ENCODE measurements around the gene ERMAP.
A peak's percentile ranks its signal among the peaks of the same experiment; 100 is the strongest.

The ERMAP gene

DNA sequence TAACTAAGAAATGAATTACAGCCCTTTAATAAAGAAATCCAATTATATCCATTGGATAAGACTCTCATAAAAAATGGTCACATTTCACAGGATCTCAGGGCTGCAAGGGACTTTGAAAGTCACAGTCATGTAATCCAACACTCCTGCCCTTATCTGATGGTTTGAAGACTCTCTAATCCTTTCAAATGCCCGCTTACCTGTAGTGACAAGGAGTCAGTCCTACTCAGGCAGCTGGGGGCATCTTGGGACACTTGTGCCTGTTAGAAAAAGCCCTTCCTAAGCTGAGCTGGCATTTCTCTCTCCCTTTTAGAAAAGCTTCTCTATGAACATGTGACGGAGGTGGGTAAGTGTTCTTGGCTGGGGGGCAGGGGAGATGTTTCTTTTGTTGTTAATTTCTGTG lies 18.5 kb downstream of the ERMAP start:
- H4K91ac ChIP-seq (ENCODE audit: low read depth, low read length), result no peak overlapping the region
- no peak overlapping the region for H4K8ac ChIP-seq (ENCODE audit: low read depth, low read length)
- H3K9me3 ChIP-seq (ENCODE audit: insufficient read depth, low read depth, low read length), result no peaks in the 10 kb centered on the region
- no peak overlapping the region for H3K18ac ChIP-seq (ENCODE audit: low read length)
- H3K4me1 ChIP-seq (ENCODE audit: control insufficient read depth in 1 of 2, insufficient read depth in 2 of 2, low read length in 2 of 2), result peaks cover 0 to 3% of the 10 kb centered on the region in 2 experiments
- no peak overlapping the region for H3K14ac ChIP-seq (ENCODE audit: low read length)
- no peak overlapping the region for H2AK5ac ChIP-seq (ENCODE audit: low read length)
- H3K4me2 ChIP-seq (ENCODE audit: low read length), result no peak overlapping the region
- peak in 1 of 2 donors; percentile 44 for DNase-seq
- H3K79me2 ChIP-seq (ENCODE audit: control insufficient read depth, insufficient read depth, low read length, poor library complexity), result no peaks in the 10 kb centered on the region
- no peak overlapping the region for H3K27ac ChIP-seq (ENCODE audit: low read depth, low read length)
- no CpG with 5 or more reads among the region's 2 CpGs for WGBS (ENCODE audit: extremely low coverage, insufficient coverage, insufficient read length)
- H3K4ac ChIP-seq (ENCODE audit: low read depth, low read length), result no peak overlapping the region
- H2AFZ ChIP-seq (ENCODE audit: insufficient read depth, low read length, poor library complexity), result no peak overlapping the region
- no peak overlapping the region for H2BK5ac ChIP-seq (ENCODE audit: low read depth, low read length, poor library complexity)
- no peak overlapping the region for H4K12ac ChIP-seq (ENCODE audit: low read depth, low read length)
- no peaks in the 10 kb centered on the region for H3K79me1 ChIP-seq (ENCODE audit: low read length)
- no peak overlapping the region for H3K4me3 ChIP-seq (ENCODE audit: low read depth, low read length)
- H2BK120ac ChIP-seq (ENCODE audit: insufficient read depth, low read length, poor library complexity), result no peak overlapping the region
- no peak overlapping the region for H3K9ac ChIP-seq (ENCODE audit: low read length)
- no peak overlapping the region for H3K23ac ChIP-seq (ENCODE audit: low read length)
- peaks cover 0 to under 1% of the 10 kb centered on the region in 2 experiments for H3K36me3 ChIP-seq (ENCODE audit: control insufficient read depth in 1 of 2, insufficient read depth in 2 of 2, low read length in 2 of 2)
- H3K27me3 ChIP-seq (ENCODE audit: insufficient read depth, low read length), result no peaks in the 10 kb centered on the region
- no peak overlapping the region for H2BK12ac ChIP-seq (ENCODE audit: low read length)

GRCh38 chr1:42837709-42838108 lies 20.8 kb downstream of the ERMAP start:
- H3K79me1 ChIP-seq (ENCODE audit: low read length), result no peaks in the 10 kb centered on the region
- no peak for DNase-seq

DNA sequence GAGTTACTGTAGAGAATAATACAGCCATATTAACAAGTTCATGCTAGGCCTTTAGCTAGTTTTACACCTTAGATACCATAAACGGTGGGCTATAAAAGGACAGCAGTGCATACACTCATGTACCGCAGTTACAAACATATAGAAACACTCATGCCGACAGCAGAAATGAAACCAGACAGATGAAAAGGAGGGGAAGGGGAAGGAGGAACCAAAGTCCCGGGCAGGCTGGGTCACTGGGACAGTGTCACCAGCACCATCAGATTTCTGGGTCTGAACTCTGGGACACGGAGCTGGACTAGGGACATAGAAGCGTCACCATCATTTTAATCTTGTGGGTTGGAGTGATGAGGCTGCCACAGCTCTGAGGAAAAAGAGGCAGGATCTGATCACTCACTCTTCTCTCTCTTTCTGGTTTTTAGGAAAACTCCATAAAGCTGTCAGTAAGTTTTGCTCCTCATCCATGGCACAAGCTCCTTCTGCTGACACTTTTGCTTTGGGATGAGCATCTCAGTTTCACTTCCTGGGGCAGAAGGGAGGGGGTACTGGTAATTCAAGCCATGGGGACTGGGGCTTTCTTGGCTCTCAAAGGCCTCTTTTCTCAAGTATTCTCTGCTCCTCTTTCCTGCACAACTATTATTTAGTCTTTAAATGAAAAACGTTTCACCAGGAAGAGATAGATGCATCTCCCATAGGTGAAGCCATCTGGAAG lies 21.7 kb downstream of the ERMAP start:
- H2BK120ac ChIP-seq (ENCODE audit: insufficient read depth, low read length, poor library complexity), result no peak overlapping the region
- H2AFZ ChIP-seq (ENCODE audit: insufficient read depth, low read length, poor library complexity), result no peak overlapping the region
- H3K4me3 ChIP-seq (ENCODE audit: low read depth, low read length), result no peak overlapping the region
- H3K9me3 ChIP-seq (ENCODE audit: insufficient read depth, low read depth, low read length), result no peaks in the 10 kb centered on the region
- H4K91ac ChIP-seq (ENCODE audit: low read depth, low read length), result no peak overlapping the region
- H3K23ac ChIP-seq (ENCODE audit: low read length), result no peak overlapping the region
- no peak overlapping the region for H3K18ac ChIP-seq (ENCODE audit: low read length)
- no peak overlapping the region for H3K9ac ChIP-seq (ENCODE audit: low read length)
- no peak overlapping the region for H3K4me2 ChIP-seq (ENCODE audit: low read length)
- H3K36me3 ChIP-seq (ENCODE audit: control insufficient read depth in 1 of 2, insufficient read depth in 2 of 2, low read length in 2 of 2), result peaks cover 0 to 3% of the 10 kb centered on the region in 2 experiments
- H4K8ac ChIP-seq (ENCODE audit: low read depth, low read length), result no peak overlapping the region
- no peak overlapping the region for H2AK5ac ChIP-seq (ENCODE audit: low read length)
- H3K4ac ChIP-seq (ENCODE audit: low read depth, low read length), result no peak overlapping the region
- H2BK5ac ChIP-seq (ENCODE audit: low read depth, low read length, poor library complexity), result no peak overlapping the region
- H3K4me1 ChIP-seq (ENCODE audit: control insufficient read depth in 1 of 2, insufficient read depth in 2 of 2, low read length in 2 of 2), result peaks cover 0 to 3% of the 10 kb centered on the region in 2 experiments
- DNase-seq, result no peak
- H3K79me2 ChIP-seq (ENCODE audit: control insufficient read depth, insufficient read depth, low read length, poor library complexity), result no peaks in the 10 kb centered on the region
- H4K12ac ChIP-seq (ENCODE audit: low read depth, low read length), result no peak overlapping the region
- H3K79me1 ChIP-seq (ENCODE audit: low read length), result no peaks in the 10 kb centered on the region
- no peak overlapping the region for H3K14ac ChIP-seq (ENCODE audit: low read length)
- H2BK12ac ChIP-seq (ENCODE audit: low read length), result no peak overlapping the region
- no CpG with 5 or more reads among the region's 7 CpGs for WGBS (ENCODE audit: extremely low coverage, insufficient coverage, insufficient read length)
- no peak overlapping the region for H3K27ac ChIP-seq (ENCODE audit: low read depth, low read length)
- H3K27me3 ChIP-seq (ENCODE audit: insufficient read depth, low read length), result no peaks in the 10 kb centered on the region

More at GRCh38 chr1:42837709-42838108, 20.8 kb downstream of the ERMAP start:
- no peak overlapping the region for H4K12ac ChIP-seq (ENCODE audit: low read depth, low read length)
- H2AFZ ChIP-seq (ENCODE audit: insufficient read depth, low read length, poor library complexity), result no peak overlapping the region
- no peak overlapping the region for H2BK5ac ChIP-seq (ENCODE audit: low read depth, low read length, poor library complexity)
- no peak overlapping the region for H2BK12ac ChIP-seq (ENCODE audit: low read length)
- H4K8ac ChIP-seq (ENCODE audit: low read depth, low read length), result no peak overlapping the region
- no peak overlapping the region for H3K4me3 ChIP-seq (ENCODE audit: low read depth, low read length)
- no peak overlapping the region for H3K9ac ChIP-seq (ENCODE audit: low read length)
- H3K18ac ChIP-seq (ENCODE audit: low read length), result no peak overlapping the region
- no peaks in the 10 kb centered on the region for H3K27me3 ChIP-seq (ENCODE audit: insufficient read depth, low read length)
- H3K23ac ChIP-seq (ENCODE audit: low read length), result no peak overlapping the region
- no peaks in the 10 kb centered on the region for H3K79me2 ChIP-seq (ENCODE audit: control insufficient read depth, insufficient read depth, low read length, poor library complexity)
- no peak overlapping the region for H3K4me2 ChIP-seq (ENCODE audit: low read length)
- peaks cover 0 to 2% of the 10 kb centered on the region in 2 experiments for H3K36me3 ChIP-seq (ENCODE audit: control insufficient read depth in 1 of 2, insufficient read depth in 2 of 2, low read length in 2 of 2)
- H3K14ac ChIP-seq (ENCODE audit: low read length), result no peak overlapping the region
- no peak overlapping the region for H4K91ac ChIP-seq (ENCODE audit: low read depth, low read length)
- no peaks in the 10 kb centered on the region for H3K9me3 ChIP-seq (ENCODE audit: insufficient read depth, low read depth, low read length)
- H3K4me1 ChIP-seq (ENCODE audit: control insufficient read depth in 1 of 2, insufficient read depth in 2 of 2, low read length in 2 of 2), result peaks cover 0 to 3% of the 10 kb centered on the region in 2 experiments
- H3K4ac ChIP-seq (ENCODE audit: low read depth, low read length), result no peak overlapping the region
- H3K27ac ChIP-seq (ENCODE audit: low read depth, low read length), result no peak overlapping the region
- H2AK5ac ChIP-seq (ENCODE audit: low read length), result no peak overlapping the region
- WGBS (ENCODE audit: extremely low coverage, insufficient coverage, insufficient read length), result no CpG with 5 or more reads among the region's 3 CpGs
- no peak overlapping the region for H2BK120ac ChIP-seq (ENCODE audit: insufficient read depth, low read length, poor library complexity)

DNA sequence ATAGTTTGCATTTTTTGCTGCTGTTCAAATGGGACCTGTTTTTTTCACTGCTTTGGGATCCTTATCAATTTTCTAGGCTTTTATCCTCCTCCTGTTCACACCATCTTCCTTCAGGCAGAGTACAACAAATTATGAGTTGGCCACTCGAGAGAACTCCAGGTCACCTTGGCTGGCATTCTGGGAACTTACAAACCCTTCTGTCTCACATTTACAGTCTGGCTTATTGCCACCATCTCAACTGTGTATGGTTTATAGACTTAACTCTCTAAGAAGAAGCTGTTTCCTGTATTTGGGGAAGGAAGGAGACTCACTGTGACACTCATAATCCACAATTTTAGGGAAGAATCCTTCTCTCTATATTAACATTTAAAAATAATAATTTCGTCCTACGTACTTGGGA lies 24.1 kb downstream of the ERMAP start:
- Histone ChIP-seq H3K23ac (ENCODE audit: low read length) (no peak overlapping the region), H4K91ac (ENCODE audit: low read depth, low read length) (no peak overlapping the region), H2AFZ (ENCODE audit: insufficient read depth, low read length, poor library complexity) (no peak overlapping the region), H3K4me3 (ENCODE audit: low read depth, low read length) (no peak overlapping the region), H4K8ac (ENCODE audit: low read depth, low read length) (no peak overlapping the region), H3K4me2 (ENCODE audit: low read length) (no peak overlapping the region), H3K27ac (ENCODE audit: low read depth, low read length) (no peak overlapping the region), H3K9me3 (ENCODE audit: insufficient read depth, low read depth, low read length) (no peaks in the 10 kb centered on the region), H2BK12ac (ENCODE audit: low read length) (no peak overlapping the region), H2BK5ac (ENCODE audit: low read depth, low read length, poor library complexity) (no peak overlapping the region), H3K4ac (ENCODE audit: low read depth, low read length) (no peak overlapping the region), H3K9ac (ENCODE audit: low read length) (no peak overlapping the region), H3K79me1 (ENCODE audit: low read length) (no peaks in the 10 kb centered on the region), H3K4me1 (ENCODE audit: control insufficient read depth in 1 of 2, insufficient read depth in 2 of 2, low read length in 2 of 2) (peaks cover 0 to 2% of the 10 kb centered on the region in 2 experiments), H2AK5ac (ENCODE audit: low read length) (no peak overlapping the region), H4K12ac (ENCODE audit: low read depth, low read length) (no peak overlapping the region), H3K18ac (ENCODE audit: low read length) (no peak overlapping the region), H2BK120ac (ENCODE audit: insufficient read depth, low read length, poor library complexity) (no peak overlapping the region), H3K27me3 (ENCODE audit: insufficient read depth, low read length) (no peaks in the 10 kb centered on the region), H3K79me2 (ENCODE audit: control insufficient read depth, insufficient read depth, low read length, poor library complexity) (no peaks in the 10 kb centered on the region), H3K36me3 (ENCODE audit: control insufficient read depth in 1 of 2, insufficient read depth in 2 of 2, low read length in 2 of 2) (peaks cover 0 to 3% of the 10 kb centered on the region in 2 experiments), H3K14ac (ENCODE audit: low read length) (no peak overlapping the region)
- no CpG with 5 or more reads among the region's 3 CpGs for WGBS (ENCODE audit: extremely low coverage, insufficient coverage, insufficient read length)
- no peak for DNase-seq
